Measurements from ENCODE around the gene DRAM1.
A peak's percentile ranks its signal among the peaks of the same experiment; 100 is the strongest.
"Not testable (repeated sequence)": the region's sequence is repeated elsewhere in the genome, so short reads cannot be mapped to it uniquely, and the experiment has no call there.

DRAM1 gene

GRCh38 chr12:101876861-101877805 lies at the start of gene DRAM1:
Gene DRAM1, plus strand, starts transcription at chr12:101877580. Its CDS starts 210 bp downstream, at chr12:101877790.
- peak in 46 of 56 donors; percentile 5 to 78 (median 49) for DNase-seq

GRCh38 chr12:101828463-101829196 lies 48.8 kb upstream of the DRAM1 start:
- DNase-seq: no peak

- DNase-seq: peak in 5 of 56 donors; percentile 3 to 40 (median 33)
These were observed 47.6 kb upstream of the DRAM1 start for GRCh38 chr12:101829639-101830366.

- peak; percentile 14 to 93 (median 82) for DNase-seq
These were observed 46.7 kb upstream of the DRAM1 start, which contains the start of gene GNPTAB for GRCh38 chr12:101830367-101831325. Gene GNPTAB, minus strand, starts transcription at chr12:101830959. Its CDS starts 284 bp downstream, at chr12:101830675.

GRCh38 chr12:101832030-101832429 lies 45.4 kb upstream of the DRAM1 start:
- DNase-seq: no peak

GRCh38 chr12:101838628-101839323 lies 38.6 kb upstream of the DRAM1 start:
- no peak for DNase-seq

GRCh38 chr12:101839324-101840283 lies 37.8 kb upstream of the DRAM1 start:
- peak in 36 of 56 donors; percentile 2 to 78 (median 25) for DNase-seq

GRCh38 chr12:101841069-101841468 lies 36.3 kb upstream of the DRAM1 start:
- no peak for DNase-seq

- DNase-seq: no peak
These were observed 32.2 kb upstream of the DRAM1 start for GRCh38 chr12:101845137-101845711.

- DNase-seq: no peak
These were observed 30.1 kb upstream of the DRAM1 start for GRCh38 chr12:101847325-101847724.

GRCh38 chr12:101850199-101850598 lies 27.2 kb upstream of the DRAM1 start:
- DNase-seq: no peak

GRCh38 chr12:101852998-101853397 lies 24.4 kb upstream of the DRAM1 start:
- DNase-seq: no peak

- DNase-seq: no peak
These were observed 22.6 kb upstream of the DRAM1 start for GRCh38 chr12:101854747-101855146.

GRCh38 chr12:101855364-101855884 lies 22.0 kb upstream of the DRAM1 start:
- no peak for DNase-seq

GRCh38 chr12:101855976-101856375 lies 21.4 kb upstream of the DRAM1 start:
- no peak for DNase-seq

GRCh38 chr12:101856614-101857013 lies 20.8 kb upstream of the DRAM1 start:
- DNase-seq: not testable (repeated sequence)

- DNase-seq: no peak
These were observed 20.3 kb upstream of the DRAM1 start for GRCh38 chr12:101857043-101857558.

Data from amygdala (tissue), 56 donors.